CD4-positive, alpha-beta T cell treated with Interferon alpha-2 for 1 hour (primary cell): Measurements from ENCODE around the gene SLC12A9.
A peak's percentile ranks its signal among the peaks of the same experiment; 100 is the strongest.

Experiments used
- DNase-seq, 2 donors: peaks; one replicate each; pipeline ENCODE4 v3.0.0-alpha.2; 2020 to 2022

Gene SLC12A9

DNA sequence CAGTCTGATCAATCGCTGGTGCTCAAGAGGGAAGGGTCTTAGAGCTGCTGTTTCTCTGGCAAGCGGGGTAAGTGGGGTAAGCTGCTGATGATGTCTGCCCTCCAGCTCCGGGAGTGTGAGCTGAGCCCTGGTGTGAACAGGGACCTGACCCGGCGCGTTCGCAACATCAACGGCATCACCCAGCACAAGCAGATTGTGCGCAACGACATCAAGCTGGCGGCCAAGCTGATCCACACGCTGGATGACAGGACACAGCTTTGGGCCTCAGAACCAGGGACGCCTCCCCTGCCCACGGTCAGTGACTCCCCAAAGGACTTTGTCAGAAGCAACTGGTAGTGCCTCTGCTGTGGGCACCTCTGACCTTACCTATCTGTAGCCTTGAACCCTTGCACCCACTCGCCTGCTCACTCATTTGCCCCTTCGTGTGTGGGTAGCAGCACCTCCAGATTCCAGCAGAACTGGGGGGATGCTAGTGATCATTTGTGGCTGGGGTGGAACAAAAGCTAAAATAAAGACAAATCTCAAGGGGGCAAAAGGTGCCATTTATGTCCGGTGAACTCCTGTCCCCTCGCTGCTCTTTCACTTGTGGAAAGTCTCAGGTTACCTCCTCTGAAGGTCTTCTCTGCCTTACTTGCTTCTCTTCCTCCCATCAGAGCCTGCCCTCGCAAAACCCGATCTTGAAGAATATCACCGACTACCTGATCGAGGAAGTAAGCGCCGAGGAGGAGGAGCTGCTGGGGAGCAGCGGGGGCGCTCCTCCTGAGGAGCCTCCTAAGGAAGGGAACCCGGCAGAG lies 33.8 kb downstream of the SLC12A9 start:
- no peak for DNase-seq

- DNase-seq = no peak
Observed at GRCh38 chr7:100886936-100887515, 34.5 kb downstream of the SLC12A9 start.

GRCh38 chr7:100887516-100888290 lies 35.2 kb downstream of the SLC12A9 start:
- DNase-seq = peak; percentile 73 to 76

DNA sequence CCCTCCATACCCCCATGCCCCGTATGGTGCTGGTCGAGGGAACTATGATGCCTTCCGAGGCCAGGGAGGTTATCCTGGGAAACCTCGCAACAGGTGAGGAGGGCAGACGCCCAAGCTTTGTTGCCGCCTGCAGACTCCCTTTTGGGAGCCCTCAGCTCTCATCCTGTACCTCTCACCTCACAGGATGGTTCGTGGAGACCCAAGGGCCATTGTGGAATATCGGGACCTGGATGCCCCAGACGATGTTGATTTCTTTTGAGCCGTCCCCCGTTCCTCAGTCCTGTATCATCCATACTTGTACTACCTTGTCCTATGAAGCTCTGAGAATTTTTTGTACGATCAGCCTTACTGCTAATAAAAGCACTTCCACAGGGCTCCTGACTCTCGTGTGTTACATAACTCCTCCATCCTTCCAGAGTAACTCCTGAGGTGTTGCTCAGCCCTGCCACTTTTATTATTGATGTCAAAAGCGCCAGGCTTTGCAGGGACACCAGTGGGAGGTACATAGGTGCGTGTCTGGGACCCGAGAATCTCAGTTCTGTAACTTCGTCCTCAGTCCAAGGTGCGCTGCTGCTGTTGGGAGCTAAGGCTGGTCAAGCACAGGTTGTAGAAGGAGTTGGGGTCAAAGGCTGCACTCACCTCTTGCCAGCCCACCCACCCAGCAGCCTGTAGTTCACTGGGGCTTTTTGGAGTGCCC lies 35.9 kb downstream of the SLC12A9 start:
- DNase-seq = no peak

GRCh38 chr7:100888988-100889750 lies 36.7 kb downstream of the SLC12A9 start, which contains the start of gene UFSP1:
Gene UFSP1, minus strand, starts transcription at chr7:100889715. Its CDS starts 444 bp downstream, at chr7:100889271.
- DNase-seq = no peak

- no peak for DNase-seq
Observed at GRCh38 chr7:100890653-100891567, 38.4 kb downstream of the SLC12A9 start.

GRCh38 chr7:100891568-100892247 lies 39.2 kb downstream of the SLC12A9 start:
- DNase-seq = no peak

- no peak for DNase-seq
Observed at GRCh38 chr7:100892364-100893317, 40.1 kb downstream of the SLC12A9 start.

DNA sequence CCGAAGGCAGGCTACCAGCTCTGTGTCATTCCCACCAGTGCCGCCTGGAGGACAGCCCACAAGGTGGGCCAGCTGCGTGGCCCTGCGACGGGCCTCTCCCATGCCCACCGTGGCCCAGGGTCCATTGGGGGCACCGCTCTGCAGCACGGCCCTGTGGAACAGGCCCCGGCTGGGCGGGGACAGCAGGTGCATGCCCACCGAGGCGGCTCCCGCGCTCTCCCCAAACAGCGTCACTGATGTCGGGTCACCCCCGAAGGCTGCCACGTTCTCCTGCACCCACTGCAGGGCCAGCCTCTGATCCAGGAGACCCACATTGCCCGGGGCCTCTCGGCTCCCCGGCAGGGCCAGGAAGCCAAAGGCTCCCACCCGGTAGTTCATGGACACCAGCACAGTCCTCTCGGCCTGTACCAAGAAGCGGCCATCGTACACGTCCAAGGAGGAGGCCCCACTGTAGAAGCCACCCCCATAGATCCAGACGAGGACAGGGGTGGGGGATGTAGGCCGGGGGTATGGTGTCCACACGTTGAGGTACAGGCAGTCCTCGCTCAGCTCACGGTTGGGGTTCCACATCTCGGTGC lies 40.9 kb downstream of the SLC12A9 start:
- no peak for DNase-seq

DNA sequence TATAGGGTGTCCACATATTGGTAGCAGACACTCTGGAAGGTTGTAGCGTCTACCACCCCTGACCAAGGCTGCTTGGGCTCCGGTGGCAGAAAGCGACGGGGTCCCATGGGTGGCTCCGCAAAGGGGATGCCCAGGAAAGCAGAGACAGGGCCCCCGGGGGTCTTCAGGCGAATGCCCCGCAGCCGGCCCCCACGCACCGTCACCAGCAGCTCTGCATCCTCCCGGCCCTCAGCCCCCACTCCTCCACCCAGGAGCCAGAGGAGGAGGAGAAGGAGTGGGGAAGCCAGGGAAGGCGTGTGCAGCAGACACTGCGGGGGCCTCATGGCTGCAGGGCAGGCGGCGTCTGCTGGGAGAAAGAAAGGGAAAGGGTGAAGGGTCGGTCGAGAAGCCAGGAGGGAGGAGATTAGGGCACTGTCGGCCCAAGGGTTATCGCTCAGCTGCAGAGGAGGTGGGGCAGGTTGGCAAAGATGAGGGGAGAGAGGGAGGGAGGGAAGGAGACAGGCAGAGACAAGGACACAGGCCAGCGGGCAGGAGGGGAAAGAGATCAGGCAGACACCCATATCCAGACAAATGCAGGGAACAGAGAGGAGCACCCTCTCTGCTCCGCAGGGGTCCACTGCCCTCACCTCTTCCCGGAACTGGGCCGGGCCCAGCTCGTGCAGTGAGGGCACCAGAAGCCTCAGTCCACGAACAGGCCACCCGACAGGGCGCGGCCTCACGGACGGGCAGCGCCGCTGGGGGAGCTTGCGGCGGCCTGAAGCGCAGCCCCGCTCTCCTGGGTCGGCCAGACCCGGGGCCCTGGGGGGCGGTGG lies 41.6 kb downstream of the SLC12A9 start:
- no peak for DNase-seq

- DNase-seq = peak; percentile 46 to 61
Observed at GRCh38 chr7:100894860-100895700, 42.6 kb downstream of the SLC12A9 start.

- DNase-seq = no peak
Observed at GRCh38 chr7:100895701-100895955, 43.1 kb downstream of the SLC12A9 start, which contains the start of gene ACHE. Gene ACHE, minus strand, starts transcription at chr7:100895888. Its CDS starts 1,656 bp downstream, at chr7:100894232.

DNA sequence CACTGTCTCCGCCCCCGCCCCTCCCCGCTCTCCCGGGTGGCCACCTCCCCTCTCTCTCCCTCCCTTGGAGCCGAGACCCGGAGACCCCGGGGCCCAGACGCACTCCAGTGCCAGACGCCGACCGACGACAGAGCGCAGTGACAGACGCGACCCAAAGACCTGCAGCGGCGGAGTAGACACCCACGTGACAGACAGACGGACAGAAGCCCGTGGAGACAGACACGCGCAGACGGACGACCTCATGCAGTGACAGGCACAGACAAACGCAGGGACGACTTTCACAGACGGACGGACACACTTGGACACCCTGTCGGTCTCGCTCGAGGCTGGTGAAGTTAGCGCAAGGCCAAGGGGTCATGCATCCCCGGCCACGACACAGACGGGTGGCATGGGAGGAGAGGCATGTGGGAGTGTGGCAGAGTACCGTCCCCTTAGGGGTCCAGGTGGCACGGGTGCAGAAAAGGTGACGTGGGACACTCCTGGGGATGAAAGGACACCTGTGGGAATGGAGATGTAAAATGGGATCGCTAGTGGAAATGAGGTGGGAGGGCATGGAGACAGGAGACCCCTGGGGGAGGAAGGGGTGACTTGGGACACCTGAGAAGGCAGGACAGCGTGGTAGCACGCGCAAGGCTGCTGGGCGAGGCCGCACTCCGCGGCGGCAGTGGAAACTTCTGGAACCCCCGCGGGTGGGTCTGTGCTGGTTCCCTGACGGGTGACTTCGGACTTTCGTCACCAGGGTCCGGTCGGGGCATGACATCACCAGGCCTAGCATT lies 43.6 kb downstream of the SLC12A9 start:
- DNase-seq = peak; percentile 33 to 55

- DNase-seq = peak; percentile 55 to 74
Observed at GRCh38 chr7:100896732-100897608, 44.5 kb downstream of the SLC12A9 start.

- DNase-seq = no peak
Observed at GRCh38 chr7:100897772-100898454, 45.4 kb downstream of the SLC12A9 start.
